ENCODE results near the gene DMD.

The DMD gene

DNA sequence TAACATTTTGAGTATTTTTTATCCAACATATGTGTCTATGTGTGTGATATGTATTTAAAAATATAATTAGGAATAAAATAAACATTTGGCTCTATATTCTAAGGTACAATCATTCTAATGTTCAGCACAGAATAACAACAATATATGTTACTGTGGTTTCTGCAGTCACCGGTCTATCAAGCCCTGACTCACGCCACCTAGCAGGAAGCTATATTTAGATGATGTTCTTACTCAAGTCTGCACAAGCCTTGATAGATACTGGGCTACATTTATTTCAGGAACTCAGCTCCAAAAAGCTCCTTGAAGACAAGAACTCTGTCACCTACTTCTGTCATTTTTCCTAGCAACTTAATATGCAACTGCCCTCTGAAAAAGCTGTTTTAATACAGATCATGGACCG is 1987.5 kb downstream of the DMD start:
- TF ChIP-seq, protein P1, sequence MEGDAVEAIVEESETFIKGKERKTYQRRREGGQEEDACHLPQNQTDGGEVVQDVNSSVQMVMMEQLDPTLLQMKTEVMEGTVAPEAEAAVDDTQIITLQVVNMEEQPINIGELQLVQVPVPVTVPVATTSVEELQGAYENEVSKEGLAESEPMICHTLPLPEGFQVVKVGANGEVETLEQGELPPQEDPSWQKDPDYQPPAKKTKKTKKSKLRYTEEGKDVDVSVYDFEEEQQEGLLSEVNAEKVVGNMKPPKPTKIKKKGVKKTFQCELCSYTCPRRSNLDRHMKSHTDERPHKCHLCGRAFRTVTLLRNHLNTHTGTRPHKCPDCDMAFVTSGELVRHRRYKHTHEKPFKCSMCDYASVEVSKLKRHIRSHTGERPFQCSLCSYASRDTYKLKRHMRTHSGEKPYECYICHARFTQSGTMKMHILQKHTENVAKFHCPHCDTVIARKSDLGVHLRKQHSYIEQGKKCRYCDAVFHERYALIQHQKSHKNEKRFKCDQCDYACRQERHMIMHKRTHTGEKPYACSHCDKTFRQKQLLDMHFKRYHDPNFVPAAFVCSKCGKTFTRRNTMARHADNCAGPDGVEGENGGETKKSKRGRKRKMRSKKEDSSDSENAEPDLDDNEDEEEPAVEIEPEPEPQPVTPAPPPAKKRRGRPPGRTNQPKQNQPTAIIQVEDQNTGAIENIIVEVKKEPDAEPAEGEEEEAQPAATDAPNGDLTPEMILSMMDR (IDR thresholded peaks at IDR 0.05; ENCODE audit: low read depth, low read length) = no peak
- no peak overlapping the region for H3K4me3 ChIP-seq (ENCODE audit: low read depth, low read length)

DNA sequence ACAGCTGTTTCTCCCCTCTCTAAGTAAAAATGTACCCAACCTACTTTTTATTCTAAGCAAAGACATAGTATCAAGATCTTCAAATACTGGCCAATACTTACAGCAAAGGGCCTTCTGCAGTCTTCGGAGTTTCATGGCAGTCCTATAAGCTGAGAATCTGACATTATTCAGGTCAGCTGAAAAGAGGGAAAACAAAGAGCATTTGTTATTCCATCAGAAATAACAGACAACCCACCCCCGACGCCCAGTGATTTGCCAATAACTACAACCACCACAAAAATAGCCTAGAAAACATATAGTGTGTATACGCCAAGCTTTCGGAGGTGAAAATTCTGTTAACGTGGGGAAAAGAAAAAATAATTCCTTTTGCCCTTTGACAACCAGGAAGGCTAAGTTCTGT is 1988.4 kb downstream of the DMD start:
- no peak overlapping the region for H3K4me3 ChIP-seq (ENCODE audit: low read depth, low read length)
- TF ChIP-seq, protein P1 (IDR thresholded peaks at IDR 0.05; ENCODE audit: low read depth, low read length) = no peak

DNA sequence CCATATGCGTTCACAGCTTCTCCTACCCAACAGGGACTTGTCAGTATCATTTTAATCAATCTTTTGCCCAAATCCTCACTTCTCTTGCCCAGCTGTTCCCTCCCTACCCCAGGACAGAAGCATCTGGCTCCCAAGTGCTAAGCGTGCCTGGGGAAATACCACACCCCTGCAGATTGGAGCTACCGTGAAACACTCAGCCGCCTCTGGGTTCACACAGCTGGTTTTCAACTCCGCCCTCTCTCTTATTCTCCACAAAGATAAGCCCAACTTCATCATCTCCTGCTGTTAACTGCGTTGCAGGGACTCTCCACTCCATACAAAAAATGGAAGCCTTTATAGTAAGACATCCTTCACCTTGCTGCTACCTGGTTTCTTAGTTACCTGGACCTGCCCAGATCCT is 1992.2 kb downstream of the DMD start:
- TF ChIP-seq, protein P1 (IDR thresholded peaks at IDR 0.05; ENCODE audit: low read depth, low read length) = no peak

DNA sequence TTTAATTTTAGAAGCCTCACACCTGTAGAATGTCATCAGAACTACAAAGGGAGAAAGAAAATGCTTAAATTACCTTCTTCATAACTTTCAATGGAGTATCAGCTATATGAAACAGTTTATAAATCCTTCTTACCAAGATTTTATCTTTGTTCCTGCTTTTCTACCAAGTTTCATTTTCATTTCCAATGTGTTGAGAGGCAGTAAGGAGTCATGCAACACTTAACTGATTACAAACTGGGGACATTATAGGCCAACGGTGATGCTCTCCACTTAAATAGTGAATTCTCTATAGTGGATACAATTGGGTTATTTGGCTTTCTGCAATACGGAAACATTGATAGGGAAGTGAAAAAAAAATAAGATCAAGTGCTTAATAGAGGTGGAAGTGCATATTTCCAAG is 1994.3 kb downstream of the DMD start:
- H3K4me3 ChIP-seq (ENCODE audit: low read depth, low read length) = no peak overlapping the region
- TF ChIP-seq, protein P1 (IDR thresholded peaks at IDR 0.05; ENCODE audit: low read depth, low read length) = no peak

More for the DNA sequence above, 1992.2 kb downstream of the DMD start:
- H3K4me3 ChIP-seq (ENCODE audit: low read depth, low read length) = no peak overlapping the region

DNA sequence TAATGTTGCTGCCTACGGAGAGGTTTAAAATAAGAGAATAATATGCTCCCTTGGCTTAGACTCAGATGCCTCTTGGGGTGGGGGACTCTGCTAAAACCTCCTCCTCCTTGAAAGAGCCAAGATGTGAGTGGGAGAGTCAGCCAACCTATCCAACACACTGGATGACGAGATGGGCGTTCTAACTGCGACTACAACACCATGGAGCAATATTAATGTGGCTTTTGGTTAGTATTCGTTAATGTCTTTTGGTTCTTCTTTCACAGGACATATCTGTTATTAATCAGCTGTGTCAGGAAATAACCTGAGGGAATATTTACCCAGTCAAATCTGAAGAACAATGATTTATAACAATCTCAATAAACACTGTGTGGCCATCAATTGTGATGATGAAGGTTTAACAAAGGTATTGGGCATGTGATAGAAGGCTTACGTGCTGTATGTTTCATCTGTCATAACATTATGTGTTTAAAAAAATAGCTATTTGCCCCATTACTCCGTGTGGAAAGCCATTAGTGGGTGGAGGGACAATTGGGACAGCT is 1996.0 kb downstream of the DMD start:
- TF ChIP-seq, protein P1 (IDR thresholded peaks at IDR 0.05; ENCODE audit: low read depth, low read length) = no peak
- H3K4me3 ChIP-seq (ENCODE audit: low read depth, low read length) = no peak overlapping the region

DNA sequence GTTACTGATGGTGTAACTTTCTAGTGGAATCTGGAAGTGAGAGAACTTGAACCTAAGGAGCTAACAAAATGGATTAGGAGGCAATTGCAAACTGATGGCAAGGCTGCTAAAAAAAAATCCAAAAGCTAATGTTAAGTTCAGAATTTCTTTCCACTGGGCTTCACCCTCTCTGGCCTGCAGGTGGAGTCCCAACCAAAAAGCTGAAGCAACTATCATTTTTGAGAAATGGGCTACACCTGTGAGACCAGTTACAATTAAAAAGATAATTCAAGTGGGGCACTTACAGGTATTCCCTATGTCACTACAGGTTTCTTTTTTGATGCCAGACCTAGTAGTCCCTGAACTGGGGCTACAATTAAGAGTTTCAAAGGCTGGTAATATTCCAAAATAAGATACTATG is 1997.4 kb downstream of the DMD start:
- no peak overlapping the region for H3K4me3 ChIP-seq (ENCODE audit: low read depth, low read length)
- TF ChIP-seq, protein P1 (IDR thresholded peaks at IDR 0.05; ENCODE audit: low read depth, low read length) = peak; percentile 45

DNA sequence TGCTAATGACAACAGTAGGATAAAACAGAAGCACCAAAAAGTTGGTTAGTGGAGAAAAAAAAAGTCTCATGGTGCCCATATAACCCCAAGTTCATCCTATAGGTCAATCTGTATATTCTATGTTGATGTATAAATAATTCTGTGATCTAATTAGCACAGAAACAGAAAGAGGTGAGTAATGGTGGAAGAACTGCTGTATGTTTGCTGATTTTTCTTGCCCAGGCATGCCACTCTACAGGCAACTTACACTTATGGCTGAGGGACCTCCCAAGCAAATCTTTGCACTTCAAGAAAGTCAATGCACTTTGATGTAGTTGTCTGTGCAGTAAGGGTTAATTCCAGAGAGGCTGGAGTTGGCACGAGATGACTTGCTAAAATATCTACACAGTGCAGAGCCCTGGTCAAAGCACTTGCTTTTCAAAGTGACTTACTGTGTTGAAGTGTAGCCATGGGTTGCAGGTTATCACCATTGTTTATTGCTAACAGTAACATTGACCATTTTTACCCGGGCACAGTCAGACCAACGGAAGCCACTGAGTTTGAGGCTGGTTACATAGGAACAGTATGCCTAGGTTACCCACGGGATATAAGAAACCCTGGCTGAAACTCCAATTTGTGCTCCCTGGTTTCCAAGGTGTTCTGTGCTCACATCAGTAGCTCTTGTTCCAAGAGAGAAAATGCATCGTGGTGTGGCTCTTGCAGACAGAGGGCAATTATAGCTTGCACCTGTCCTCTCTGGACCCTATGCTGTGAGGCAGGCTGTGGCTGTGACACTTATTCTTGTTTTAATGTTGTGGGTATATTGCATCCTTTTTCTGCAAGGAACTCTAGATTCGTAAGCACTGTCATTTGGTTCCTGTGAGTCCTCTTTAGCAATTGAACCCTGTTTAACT is 1998.2 kb downstream of the DMD start:
- H3K4me3 ChIP-seq (ENCODE audit: low read depth, low read length) = no peak overlapping the region
- TF ChIP-seq, protein P1 (IDR thresholded peaks at IDR 0.05; ENCODE audit: low read depth, low read length) = no peak

All from WI38 (cell line).